Measurements from ENCODE around the gene MBIP. TPM values are rescaled to one million over a fixed set of nuclear protein-coding genes. Genes with fewer than 3 reads are reported as not detected.

Gene MBIP
- polyA plus RNA-seq, 1 experiment, result 36.8 TPM

DNA sequence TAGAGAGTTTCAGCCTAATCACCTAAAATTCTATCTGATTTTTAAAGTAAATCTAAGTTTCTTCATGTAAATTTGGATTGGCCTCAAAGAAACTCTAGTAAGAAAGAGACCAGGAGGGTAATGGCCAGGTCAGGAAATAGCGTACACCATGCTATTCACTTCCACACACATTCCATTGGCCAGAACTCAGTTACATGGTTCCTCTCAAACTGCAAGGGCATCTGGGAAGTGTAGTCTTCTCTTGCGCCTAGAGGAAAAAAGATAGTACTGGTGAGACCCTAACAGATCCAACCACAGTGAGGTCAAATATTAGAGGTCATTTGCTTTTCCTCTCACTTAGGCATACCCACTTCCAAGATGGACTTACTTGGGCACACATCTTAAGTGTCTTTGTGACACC is 39.1 kb downstream of the MBIP start:
- ChIA-PET POLR2A (no interaction called here), CTCF (no interaction called here)
- TF ChIP-seq, protein P1, sequence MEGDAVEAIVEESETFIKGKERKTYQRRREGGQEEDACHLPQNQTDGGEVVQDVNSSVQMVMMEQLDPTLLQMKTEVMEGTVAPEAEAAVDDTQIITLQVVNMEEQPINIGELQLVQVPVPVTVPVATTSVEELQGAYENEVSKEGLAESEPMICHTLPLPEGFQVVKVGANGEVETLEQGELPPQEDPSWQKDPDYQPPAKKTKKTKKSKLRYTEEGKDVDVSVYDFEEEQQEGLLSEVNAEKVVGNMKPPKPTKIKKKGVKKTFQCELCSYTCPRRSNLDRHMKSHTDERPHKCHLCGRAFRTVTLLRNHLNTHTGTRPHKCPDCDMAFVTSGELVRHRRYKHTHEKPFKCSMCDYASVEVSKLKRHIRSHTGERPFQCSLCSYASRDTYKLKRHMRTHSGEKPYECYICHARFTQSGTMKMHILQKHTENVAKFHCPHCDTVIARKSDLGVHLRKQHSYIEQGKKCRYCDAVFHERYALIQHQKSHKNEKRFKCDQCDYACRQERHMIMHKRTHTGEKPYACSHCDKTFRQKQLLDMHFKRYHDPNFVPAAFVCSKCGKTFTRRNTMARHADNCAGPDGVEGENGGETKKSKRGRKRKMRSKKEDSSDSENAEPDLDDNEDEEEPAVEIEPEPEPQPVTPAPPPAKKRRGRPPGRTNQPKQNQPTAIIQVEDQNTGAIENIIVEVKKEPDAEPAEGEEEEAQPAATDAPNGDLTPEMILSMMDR (IDR thresholded peaks at IDR 0.05; ENCODE audit: low read depth, low read length), result no peak

DNA sequence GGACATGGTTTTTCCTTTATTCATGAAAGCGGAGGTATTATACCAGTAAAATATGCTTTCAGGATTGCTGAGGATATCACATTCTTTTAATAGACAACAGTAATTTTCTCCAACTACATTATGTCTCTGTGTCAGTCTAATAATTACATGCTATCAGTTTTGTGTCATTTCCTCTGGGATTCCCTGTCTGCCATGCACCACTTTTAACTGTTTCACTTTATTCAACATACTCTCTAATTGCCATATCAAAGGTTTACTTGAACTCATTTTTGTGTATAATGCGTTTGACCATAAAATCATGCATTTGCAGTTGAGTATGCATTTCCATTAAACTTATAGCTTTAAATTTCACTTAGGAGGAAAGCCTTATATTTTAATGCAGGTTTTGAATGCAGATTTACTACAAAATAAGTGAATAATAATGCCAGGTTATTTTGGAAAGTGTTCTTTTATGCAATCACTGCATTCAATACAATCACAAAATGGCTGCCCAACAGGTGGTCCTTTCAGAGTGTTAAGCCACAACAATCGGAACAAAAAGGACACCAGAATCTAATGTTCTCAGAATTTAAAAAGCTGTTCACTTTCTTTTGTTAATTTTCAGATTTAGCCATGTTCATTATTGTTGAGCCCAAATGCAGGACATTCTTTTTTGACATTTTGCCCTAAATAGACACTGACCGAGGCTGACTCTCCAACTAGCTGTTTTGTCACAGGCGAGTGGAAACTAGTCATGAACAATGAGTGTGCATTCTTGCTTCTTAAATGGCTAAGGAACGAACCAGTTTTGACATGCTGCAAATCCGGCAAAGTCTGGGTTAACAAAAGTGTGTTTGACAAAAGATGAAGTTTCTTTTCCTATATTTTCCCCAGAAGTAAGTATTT is 40.9 kb downstream of the MBIP start:
- H3K27ac ChIP-seq (ENCODE audit: low read depth, low read length), result no peak overlapping the region
- no peak overlapping the region for H3K4me3 ChIP-seq (ENCODE audit: low read depth, low read length)
- POLR2A ChIA-PET, result no interaction called here
- no peaks in the 10 kb centered on the region for H3K27me3 ChIP-seq (ENCODE audit: control insufficient read depth, insufficient read depth, low read length)
- TF ChIP-seq, protein P1 (IDR thresholded peaks at IDR 0.05; ENCODE audit: low read depth, low read length), result no peak
- CTCF ChIA-PET, result interaction anchor here (0.9 to 1.8 kb wide), 2 partner anchors 25 to 397 kb away, joined by 3 read pairs; no protein-coding TSS in a partner anchor
- H3K9me3 ChIP-seq (ENCODE audit: control insufficient read depth, insufficient read depth, low read length), result no peaks in the 10 kb centered on the region
- no peak for DNase-seq (ENCODE audit: low read depth, low spot score)

More for the DNA sequence above, 39.1 kb downstream of the MBIP start:
- Histone ChIP-seq H3K27me3 (ENCODE audit: control insufficient read depth, insufficient read depth, low read length) (no peaks in the 10 kb centered on the region), H3K27ac (ENCODE audit: low read depth, low read length) (no peak overlapping the region), H3K9me3 (ENCODE audit: control insufficient read depth, insufficient read depth, low read length) (no peaks in the 10 kb centered on the region), H3K4me3 (ENCODE audit: low read depth, low read length) (no peak overlapping the region)
- DNase-seq (ENCODE audit: low read depth, low spot score), result no peak

DNA sequence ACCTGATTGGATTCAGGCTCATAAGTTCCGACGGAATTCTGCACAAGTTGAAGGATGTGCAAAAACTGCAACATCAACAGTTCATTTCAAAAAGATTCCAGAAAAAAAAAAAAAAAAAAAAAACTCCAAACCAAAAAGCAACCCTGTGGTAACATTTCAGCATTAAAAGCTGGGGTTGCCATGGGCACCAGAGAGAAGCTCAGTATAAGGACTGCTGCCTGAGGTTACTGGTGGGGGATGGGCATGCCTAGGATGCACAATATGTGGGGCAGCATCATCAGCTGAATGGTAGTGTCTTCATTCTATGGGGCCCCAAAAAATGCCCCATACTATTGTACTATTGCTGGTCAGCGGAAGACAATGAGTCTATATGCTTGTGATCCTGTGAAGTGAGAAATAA is 44.7 kb downstream of the MBIP start:
- Histone ChIP-seq H3K9me3 (ENCODE audit: control insufficient read depth, insufficient read depth, low read length) (no peaks in the 10 kb centered on the region; the same call in 1 of the 2 replicates), H3K27ac (ENCODE audit: low read depth, low read length) (no peak overlapping the region), H3K27me3 (ENCODE audit: control insufficient read depth, insufficient read depth, low read length) (peaks cover 28% of the 10 kb centered on the region), H3K4me3 (ENCODE audit: low read depth, low read length) (no peak overlapping the region)
- POLR2A ChIA-PET, result interaction anchor here (0.7 kb wide), 1 partner anchor 449 kb away, joined by 6 read pairs; no protein-coding TSS in a partner anchor
- TF ChIP-seq, protein P1 (IDR thresholded peaks at IDR 0.05; ENCODE audit: low read depth, low read length), result no peak
- CTCF ChIA-PET, result interaction anchor here (0.7 to 1.3 kb wide), 4 partner anchors 9 to 1212 kb away, joined by 3 to 5 read pairs (median 4); no protein-coding TSS in a partner anchor
- no peak for DNase-seq (ENCODE audit: low read depth, low spot score)

DNA sequence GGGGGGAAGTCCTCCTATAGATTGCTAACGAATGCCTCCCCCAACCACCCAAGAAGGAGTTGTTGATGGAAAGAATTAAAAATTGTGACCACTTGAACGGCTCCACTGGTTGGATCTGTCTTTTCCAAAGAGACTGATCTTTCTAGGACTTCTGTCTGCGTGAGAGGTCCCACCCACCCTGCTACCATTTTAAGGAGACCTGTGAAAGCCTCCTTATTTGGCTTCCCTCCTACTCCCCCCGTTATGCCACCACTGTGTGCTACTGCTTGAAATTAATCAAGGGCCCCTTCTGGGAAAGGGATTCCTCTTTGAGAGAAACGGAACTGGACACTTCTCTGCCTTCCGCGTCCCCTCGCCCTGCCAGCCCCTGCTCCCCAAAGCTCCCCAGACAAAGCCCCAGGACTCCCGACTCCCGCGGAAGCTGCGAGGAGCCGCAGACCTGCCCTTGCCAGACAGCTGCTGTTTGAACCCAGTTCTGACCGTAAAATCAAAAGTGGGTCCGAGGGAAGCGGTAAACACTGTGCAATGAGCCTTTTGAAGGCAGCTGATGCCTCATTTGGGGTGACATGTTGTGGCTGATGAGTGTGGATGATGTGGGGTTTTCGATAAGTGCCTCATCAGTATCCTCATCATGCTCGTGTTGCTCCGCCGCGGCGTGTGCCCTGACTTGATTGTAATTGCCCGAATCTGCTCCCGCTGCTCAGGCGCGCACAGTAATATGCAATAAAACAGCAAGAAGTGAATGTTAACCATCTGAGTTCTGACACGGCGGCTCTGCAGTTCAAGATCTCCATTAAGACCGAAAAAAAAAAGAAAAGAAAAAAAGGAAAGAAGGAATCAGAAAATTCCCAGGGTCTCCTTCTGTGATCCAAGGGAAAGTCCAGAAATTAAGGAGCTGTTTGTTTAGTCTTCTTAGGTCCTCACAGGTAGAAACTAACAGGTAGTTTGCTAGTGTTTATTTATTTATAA is 48.2 kb downstream of the MBIP start:
- H3K4me3 ChIP-seq (ENCODE audit: low read depth, low read length), result peak overlapping the region; percentile 47
- TF ChIP-seq, protein P1 (IDR thresholded peaks at IDR 0.05; ENCODE audit: low read depth, low read length), result no peak
- H3K9me3 ChIP-seq (ENCODE audit: control insufficient read depth, insufficient read depth, low read length), result no peaks in the 10 kb centered on the region; the same call in 1 of the 2 replicates
- peaks cover 32% of the 10 kb centered on the region for H3K27me3 ChIP-seq (ENCODE audit: control insufficient read depth, insufficient read depth, low read length)
- no peak overlapping the region for H3K27ac ChIP-seq (ENCODE audit: low read depth, low read length)
- ChIA-PET POLR2A (no interaction called here), CTCF (interaction anchor here (0.7 to 1.5 kb wide), 3 partner anchors 18 to 202 kb away, joined by 3 read pairs; no protein-coding TSS in a partner anchor)
- no peak for DNase-seq (ENCODE audit: low read depth, low spot score)

All from AG04450 (cell line).